Brain microvascular endothelial cell (primary cell): Measurements from ENCODE around the gene FRMD8.
A peak's percentile ranks its signal among the peaks of the same experiment; 100 is the strongest.

Experiments
- DNase-seq: peaks from one replicate; pipeline ENCODE4 v3.0.0-alpha.2; 2020
- H3K27ac ChIP-seq: fragments of 250-450 bp; sonication (Bioruptor Pico); 2 replicates; pipeline ENCODE4 v1.5.1; 2020; ENCODE audit warnings: mild to moderate bottlenecking, moderate library complexity
- H3K27me3 ChIP-seq: fragments of 250-450 bp; sonication (Bioruptor Pico); replicated peaks from 2 replicates; pipeline ENCODE4 v1.5.1; 2020; ENCODE audit warnings: mild to moderate bottlenecking
- H3K36me3 ChIP-seq: fragments of 250-450 bp; sonication (Bioruptor Pico); replicated peaks from 2 replicates; pipeline ENCODE4 v1.5.1; 2020; ENCODE audit warnings: mild to moderate bottlenecking
- H3K4me3 ChIP-seq: 2 replicates; pipeline ENCODE4 v1.5.1; 2011; ENCODE audit warnings: low read depth, mild to moderate bottlenecking, control low read depth, low read length, moderate library complexity
- CTCF ChIP-seq: IDR thresholded peaks from 2 replicates; pipeline ENCODE4 v1.5.1; 2011; ENCODE audit warnings: low read depth, mild to moderate bottlenecking, moderate library complexity, low read length, control low read depth, inconsistent platforms; ENCODE audit errors: missing control alignments
- in situ Hi-C: cut with HindIII; loops from 2 replicates; pipeline ENCODE4 v1.10.0; 2017; ENCODE audit warnings: low sequenced_read_pairs, low pct_ligation_motif_present

FRMD8 gene

GRCh38 chr11:65434057-65434666 is 47.7 kb downstream of the FRMD8 start:
- in situ Hi-C loops: no loop called here
- Histone ChIP-seq H3K27me3 (no peaks in the 10 kb centered on the region), H3K4me3 (peak overlapping the region; percentile 26), H3K36me3 (peaks cover 60% of the 10 kb centered on the region), H3K27ac (peak overlapping the region; percentile 38)
- no peak for DNase-seq
- TF ChIP-seq CTCF: no peak

DNA sequence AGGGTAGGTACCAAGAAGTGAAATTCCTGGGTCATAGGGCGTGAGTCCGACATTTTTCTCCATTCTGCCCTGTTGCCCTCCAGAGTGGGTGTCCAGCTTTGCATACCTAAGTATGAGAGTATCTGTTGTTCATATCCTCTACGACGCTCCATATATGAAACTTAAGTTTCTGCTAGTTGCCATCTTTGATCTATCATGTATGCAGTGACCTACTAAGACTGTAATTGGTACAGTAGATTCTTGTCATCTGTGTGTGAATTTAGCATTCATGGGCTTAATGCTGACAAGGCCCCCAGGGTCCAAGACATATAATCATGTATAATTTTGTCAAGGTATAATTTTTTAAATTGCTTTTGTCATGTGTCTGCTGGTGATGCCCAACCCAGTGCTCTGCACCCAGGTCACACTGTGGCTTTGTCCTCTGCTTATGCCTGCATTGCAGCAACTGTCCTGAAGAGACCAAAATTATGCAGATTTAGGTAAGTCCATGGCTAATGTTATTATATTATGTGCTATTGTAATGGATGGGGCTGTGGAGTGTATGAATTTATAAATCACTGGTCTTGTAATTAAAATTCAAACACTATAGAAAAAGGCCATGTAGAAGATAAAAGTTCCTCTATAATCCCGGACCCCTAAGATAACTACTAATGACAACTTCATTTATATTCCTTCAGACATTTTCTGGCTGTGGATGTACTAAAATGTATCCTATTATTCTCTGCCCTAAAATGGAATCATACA is 48.4 kb downstream of the FRMD8 start:
- Histone ChIP-seq H3K36me3 (peaks cover 60% of the 10 kb centered on the region), H3K27me3 (no peaks in the 10 kb centered on the region), H3K4me3 (peak overlapping the region; percentile 26), H3K27ac (peak overlapping the region; percentile 38)
- no peak for DNase-seq
- no peak for TF ChIP-seq CTCF
- in situ Hi-C loops: no loop called here

GRCh38 chr11:65435411-65435931 is 49.0 kb downstream of the FRMD8 start:
- in situ Hi-C loops: no loop called here
- DNase-seq: no peak
- no peak for TF ChIP-seq CTCF
- Histone ChIP-seq H3K4me3 (no peak overlapping the region), H3K27ac (no peak overlapping the region), H3K27me3 (no peaks in the 10 kb centered on the region), H3K36me3 (peaks cover 60% of the 10 kb centered on the region)

DNA sequence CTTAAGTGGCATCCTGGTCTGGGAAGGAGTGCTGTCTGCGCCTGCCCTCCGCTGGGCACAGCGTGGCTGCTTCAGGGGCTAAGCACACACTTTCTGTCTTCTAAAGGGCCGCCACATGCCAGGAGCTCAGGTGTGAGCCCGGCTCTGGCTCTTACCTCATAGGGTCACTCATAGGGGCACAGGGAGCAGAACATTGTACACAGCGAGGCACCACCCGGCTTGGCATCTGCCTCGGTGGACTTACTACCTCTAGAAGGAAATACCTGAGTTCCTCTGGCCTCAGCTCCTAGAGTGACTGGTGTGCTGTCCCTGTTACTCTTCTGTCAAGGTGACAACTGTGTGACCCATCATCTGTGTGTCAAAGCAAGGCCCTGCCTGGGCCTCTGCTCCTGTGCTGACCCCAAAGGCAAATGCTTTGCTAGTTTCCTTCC is 49.6 kb downstream of the FRMD8 start:
- DNase-seq: peak; percentile 23
- Histone ChIP-seq H3K4me3 (no peak overlapping the region), H3K36me3 (peaks cover 60% of the 10 kb centered on the region), H3K27me3 (no peaks in the 10 kb centered on the region), H3K27ac (peak overlapping the region; percentile 12)
- TF ChIP-seq CTCF: no peak
- in situ Hi-C loops: no loop called here

GRCh38 chr11:65436412-65437032 is 50.1 kb downstream of the FRMD8 start:
- in situ Hi-C loops: no loop called here
- H3K27me3 ChIP-seq: no peaks in the 10 kb centered on the region
- TF ChIP-seq CTCF: no peak
- H3K4me3 ChIP-seq: no peak overlapping the region
- peak overlapping the region; percentile 12 for H3K27ac ChIP-seq
- peak; percentile 21 for DNase-seq
- H3K36me3 ChIP-seq: peaks cover 58% of the 10 kb centered on the region
